Stimulated activated CD8-positive, alpha-beta memory T cell treated with anti-CD3 and anti-CD28 coated beads, Interleukin-15, amount 100 ng/mL, for 4 hours (primary cell): ENCODE results near the gene LAMA5.

ENCODE experiments used
- DNase-seq, 2 donors: peaks; one replicate each; pipeline ENCODE4 v3.0.0-alpha.2; 2020; ENCODE audit warnings: low read depth in 2 of 2

The LAMA5 gene

GRCh38 chr20:62314711-62315302, 52.3 kb downstream of the LAMA5 start:
- DNase-seq: no peak

GRCh38 chr20:62314339-62314638, 52.8 kb downstream of the LAMA5 start:
- DNase-seq: no peak

- DNase-seq: no peak
Observed at GRCh38 chr20:62313460-62314338, 53.4 kb downstream of the LAMA5 start.

GRCh38 chr20:62313021-62313420, 54.1 kb downstream of the LAMA5 start:
- no peak for DNase-seq

- no peak for DNase-seq
Observed at GRCh38 chr20:62312662-62312977, 54.5 kb downstream of the LAMA5 start.

GRCh38 chr20:62311832-62312661, 55.1 kb downstream of the LAMA5 start:
- no peak for DNase-seq

- DNase-seq: no peak
Observed at GRCh38 chr20:62311150-62311549, 56.0 kb downstream of the LAMA5 start.

- no peak for DNase-seq
Observed at GRCh38 chr20:62310757-62311121, 56.4 kb downstream of the LAMA5 start.

- no peak for DNase-seq
Observed at GRCh38 chr20:62309947-62310756, 57.0 kb downstream of the LAMA5 start.

GRCh38 chr20:62309198-62309944, 57.7 kb downstream of the LAMA5 start:
- no peak for DNase-seq

- no peak for DNase-seq
Observed at GRCh38 chr20:62308102-62308822, 58.9 kb downstream of the LAMA5 start.

- no peak for DNase-seq
Observed at GRCh38 chr20:62307226-62308101, 59.6 kb downstream of the LAMA5 start.

- no peak for DNase-seq
Observed at GRCh38 chr20:62306414-62307187, 60.5 kb downstream of the LAMA5 start.

- no peak for DNase-seq
Observed at GRCh38 chr20:62305765-62306413, 61.2 kb downstream of the LAMA5 start.

- no peak for DNase-seq
Observed at GRCh38 chr20:62305149-62305764, 61.9 kb downstream of the LAMA5 start.

GRCh38 chr20:62304331-62305148, 62.6 kb downstream of the LAMA5 start:
- no peak for DNase-seq
